ENCODE results near the gene RPS15. TPM values are rescaled to one million over a fixed set of nuclear protein-coding genes. Genes with fewer than 3 reads are reported as not detected.

RPS15 gene
- total RNA-seq, 1 donor from 2014 or later = 418 TPM

Other genes starting within 250 kb of the RPS15 start
- gene STK11, start 232.6 kb upstream of the RPS15 start, total RNA-seq = 30.0 TPM
- gene CBARP, start 200.4 kb upstream of the RPS15 start, total RNA-seq = 6.4 TPM
- gene ATP5F1D, start 196.6 kb upstream of the RPS15 start, total RNA-seq = 27.5 TPM
- gene MIDN, start 189.8 kb upstream of the RPS15 start, total RNA-seq = 22.6 TPM
- 289 TPM for gene CIRBP, start 169.1 kb upstream of the RPS15 start, total RNA-seq
- 8.9 TPM for gene FAM174C, start 162.9 kb upstream of the RPS15 start, total RNA-seq
- gene EFNA2, start 152.5 kb upstream of the RPS15 start, total RNA-seq = 4.9 TPM
- 21.4 TPM for gene NDUFS7, start 54.5 kb upstream of the RPS15 start, total RNA-seq
- 10.3 TPM for gene GAMT, start 36.9 kb upstream of the RPS15 start, total RNA-seq
- gene DAZAP1, start 30.8 kb upstream of the RPS15 start, total RNA-seq = 25.8 TPM
- 193 TPM for gene APC2, start 11.7 kb downstream of the RPS15 start, total RNA-seq
- gene C19orf25, start 40.8 kb downstream of the RPS15 start, total RNA-seq = 13.5 TPM
- gene PCSK4, start 52.0 kb downstream of the RPS15 start, total RNA-seq = 2.2 TPM
- gene REEP6, start 52.8 kb downstream of the RPS15 start, total RNA-seq = 0.98 TPM
- under 0.01 TPM for gene ADAMTSL5, start 74.6 kb downstream of the RPS15 start, total RNA-seq
- 0.74 TPM for gene PLK5, start 85.7 kb downstream of the RPS15 start, total RNA-seq
- 31.2 TPM for gene MEX3D, start 129.9 kb downstream of the RPS15 start, total RNA-seq
- gene MBD3, start 154.5 kb downstream of the RPS15 start, total RNA-seq = 40.1 TPM
- gene UQCR11, start 167.1 kb downstream of the RPS15 start, total RNA-seq = 30.7 TPM
- 19.4 TPM for gene TCF3, start 214.2 kb downstream of the RPS15 start, total RNA-seq